MCF 10A (cell line): ENCODE data around the gene STRBP. TPM values are rescaled to one million over a fixed set of nuclear protein-coding genes. Genes with fewer than 3 reads are reported as not detected.
"Not testable (repeated sequence)": the region's sequence is repeated elsewhere in the genome, so short reads cannot be mapped to it uniquely, and the experiment has no call there.

Experiments
- BruUV-seq: library from RNA; stranded (reverse); fragments of 400-500 nt; replicated peaks from 2 replicates; lab custom pipeline; 2021; lab: Mats Ljungman, UMichigan
- CTCF ChIA-PET: fragments of 300-600 bp; sonication (Branson Sonifier 250); formaldehyde crosslinking; extraction: SDS; loops from one replicate; lab custom pipeline; 2021; ENCODE audit warnings: antibody characterized with exemption, inconsistent platforms; lab: Yijun Ruan, JAX
- POLR2A ChIA-PET: fragments of 300-600, 350-650 bp; sonication (Branson Sonifier 250); formaldehyde crosslinking; extraction: SDS; loops from one replicate; lab custom pipeline; 2020; ENCODE audit warnings: antibody characterized with exemption, inconsistent platforms; lab: Yijun Ruan, JAX
- DNase-seq: peaks from one replicate; pipeline ENCODE4 v3.0.0-alpha.2; 2018; ENCODE audit not compliant: unreplicated experiment
- H3K27ac Mint-ChIP-seq: one replicate; pipeline ENCODE4 v1.8.0; 2022; ENCODE audit warnings: mild to moderate bottlenecking, low read depth, mixed read lengths; ENCODE audit not compliant: unreplicated experiment
- H3K27me3 Mint-ChIP-seq: one replicate; pipeline ENCODE4 v1.8.0; 2022; ENCODE audit warnings: mixed read lengths; ENCODE audit not compliant: insufficient read depth, unreplicated experiment
- H3K36me3 Mint-ChIP-seq: one replicate; pipeline ENCODE4 v1.8.0; 2022; ENCODE audit warnings: mild to moderate bottlenecking, moderate library complexity, mixed read lengths; ENCODE audit not compliant: insufficient read depth, unreplicated experiment
- H3K4me1 Mint-ChIP-seq: one replicate; pipeline ENCODE4 v1.8.0; 2022; ENCODE audit warnings: mixed read lengths; ENCODE audit not compliant: insufficient read depth, unreplicated experiment
- H3K4me3 Mint-ChIP-seq: one replicate; pipeline ENCODE4 v1.8.0; 2022; ENCODE audit warnings: mild to moderate bottlenecking, moderate library complexity, mixed read lengths; ENCODE audit not compliant: unreplicated experiment
- H3K9me3 Mint-ChIP-seq: one replicate; pipeline ENCODE4 v1.8.0; 2022; ENCODE audit warnings: mixed read lengths; ENCODE audit not compliant: unreplicated experiment
- CTCF ChIP-seq: fragments of 200-600 bp; IDR thresholded peaks from one replicate; pipeline ENCODE4 v1.8.0; 2022; ENCODE audit warnings: antibody characterized with exemption, mild to moderate bottlenecking; ENCODE audit not compliant: unreplicated experiment
- intact Hi-C: fragments of 100-400 bp; cut with micrococcal nuclease; formaldehyde crosslinking; loops from 2 replicates; pipeline ENCODE4 v1.14.1; 2022
- total RNA-seq: library from RNA; stranded (reverse); gene quantifications from 2 replicates; pipeline ENCODE4 v1.2.3, GENCODE V29; 2022

The STRBP gene
- total RNA-seq, 1 experiment from 2014 or later: 9.4 TPM

GRCh38 chr9:123250504-123250903, 17.9 kb downstream of the STRBP start:
- Mint-ChIP-seq H3K4me1 (no peaks in the 10 kb centered on the region), H3K9me3 (no peaks in the 10 kb centered on the region), H3K36me3 (no peaks in the 10 kb centered on the region), H3K27ac (no peak overlapping the region), H3K27me3 (no peaks in the 10 kb centered on the region), H3K4me3 (no peak overlapping the region)
- DNase-seq: no peak
- no TSS peak for BruUV-seq
- TF ChIP-seq CTCF: no peak
- ChIA-PET CTCF (interaction anchor here (0.7 to 1.2 kb wide), 5 partner anchors 13 to 1111 kb away, joined by 3 to 4 read pairs (median 3); no protein-coding TSS in a partner anchor), POLR2A (interaction anchor here (0.6 to 1.6 kb wide), 2 partner anchors 13 to 18 kb away, joined by 3 read pairs; no protein-coding TSS in a partner anchor)
- intact Hi-C loops: no loop called here

- H3K4me1 Mint-ChIP-seq, H3K27ac Mint-ChIP-seq, H3K27me3 Mint-ChIP-seq, H3K4me3 Mint-ChIP-seq, H3K36me3 Mint-ChIP-seq, H3K9me3 Mint-ChIP-seq, intact Hi-C loops, BruUV-seq, DNase-seq: not testable (repeated sequence)
- POLR2A ChIA-PET: interaction anchor here (0.8 to 1.4 kb wide), 2 partner anchors 11 to 14 kb away, joined by 3 read pairs; no protein-coding TSS in a partner anchor
- CTCF ChIA-PET: interaction anchor here (0.7 to 1.0 kb wide), 2 partner anchors 10 to 23 kb away, joined by 3 to 5 read pairs; no protein-coding TSS in a partner anchor
These were observed 19.2 kb downstream of the STRBP start for GRCh38 chr9:123249162-123249561.

- no peaks in the 10 kb centered on the region for H3K36me3 Mint-ChIP-seq
- CTCF ChIA-PET: no interaction called here
- POLR2A ChIA-PET: interaction anchor here (1.4 kb wide), 1 partner anchor 12 kb away, joined by 3 read pairs; no protein-coding TSS in a partner anchor
- no peak for DNase-seq
- no peaks in the 10 kb centered on the region for H3K9me3 Mint-ChIP-seq
- H3K27me3 Mint-ChIP-seq: no peaks in the 10 kb centered on the region
- intact Hi-C loops: no loop called here
- no peak for TF ChIP-seq CTCF
- no TSS peak for BruUV-seq
- H3K4me3 Mint-ChIP-seq: no peak overlapping the region
- no peaks in the 10 kb centered on the region for H3K4me1 Mint-ChIP-seq
- H3K27ac Mint-ChIP-seq: no peak overlapping the region
These were observed 19.8 kb downstream of the STRBP start for GRCh38 chr9:123248630-123249029.

GRCh38 chr9:123246534-123246933, 21.9 kb downstream of the STRBP start:
- no peak overlapping the region for H3K27ac Mint-ChIP-seq
- POLR2A ChIA-PET: interaction anchor here (1.5 kb wide), 1 partner anchor 16 kb away, joined by 3 read pairs; no protein-coding TSS in a partner anchor
- H3K9me3 Mint-ChIP-seq: no peaks in the 10 kb centered on the region
- H3K27me3 Mint-ChIP-seq: no peaks in the 10 kb centered on the region
- H3K4me3 Mint-ChIP-seq: no peak overlapping the region
- H3K4me1 Mint-ChIP-seq: no peaks in the 10 kb centered on the region
- H3K36me3 Mint-ChIP-seq: peaks cover 6% of the 10 kb centered on the region
- TF ChIP-seq CTCF: no peak
- DNase-seq: no peak
- CTCF ChIA-PET: interaction anchor here (0.7 kb wide), 2 partner anchors 23 to 370 kb away, joined by 3 read pairs; no protein-coding TSS in a partner anchor
- no TSS peak for BruUV-seq
- intact Hi-C loops: no loop called here
